Keratinocyte (primary cell): ENCODE measurements around the gene PAPOLB. TPM values are rescaled to one million over a fixed set of nuclear protein-coding genes. Genes with fewer than 3 reads are reported as not detected.

Source experiments
- DNase-seq: peaks from one replicate; pipeline ENCODE4 v3.0.0-alpha.2; 2011; ENCODE audit warnings: low read depth, missing footprints, low spot score
- FAIRE-seq: peaks from 2 replicates; lab custom pipeline; 2011; peaks lifted over from hg19 to GRCh38; lab: Jason Lieb, UNC
- H2AFZ ChIP-seq: 2 replicates; pipeline ENCODE4 v1.6.0; 2012; ENCODE audit warnings: low read length, control low read depth, inconsistent platforms; ENCODE audit not compliant: control insufficient read depth
- H3K27ac ChIP-seq: 2 replicates; pipeline ENCODE4 v1.5.1; 2011; ENCODE audit warnings: low read length; ENCODE audit not compliant: control insufficient read depth, insufficient read depth
- H3K27me3 ChIP-seq: 3 replicates; pipeline ENCODE4 v1.6.0; 2011; ENCODE audit warnings: low read length; ENCODE audit not compliant: control insufficient read depth, insufficient read depth; ENCODE audit errors: extremely low read depth
- H3K36me3 ChIP-seq, 2 experiments: 2 replicates in 1 of 2; 3 replicates in 1 of 2; pipeline ENCODE4 v1.5.1; 2011; ENCODE audit warnings: low read length in 2 of 2, mild to moderate bottlenecking in 1 of 2; ENCODE audit not compliant: control insufficient read depth in 2 of 2, insufficient read depth in 2 of 2; ENCODE audit errors: extremely low read depth in 1 of 2
- H3K4me1 ChIP-seq: 3 replicates; pipeline ENCODE4 v1.5.1; 2011; ENCODE audit warnings: low read length; ENCODE audit not compliant: control insufficient read depth, insufficient read depth; ENCODE audit errors: extremely low read depth
- H3K4me2 ChIP-seq: 3 replicates; pipeline ENCODE4 v1.6.0; 2011; ENCODE audit warnings: low read depth, low read length; ENCODE audit not compliant: control insufficient read depth, insufficient read depth; ENCODE audit errors: extremely low read depth
- H3K4me3 ChIP-seq, 3 experiments: fragments of 200-600 bp in 1 of 3; sonication (generic) in 1 of 3; 2 replicates in 2 of 3; 3 replicates in 1 of 3; pipeline ENCODE4 v1.5.1; 2011 to 2016; ENCODE audit warnings: low read length in 3 of 3, mild to moderate bottlenecking in 3 of 3, control low read depth in 2 of 3, inconsistent platforms in 1 of 3, low read depth in 1 of 3, mixed read lengths in 1 of 3, mixed run types in 1 of 3, moderate library complexity in 1 of 3; ENCODE audit not compliant: control insufficient read depth in 2 of 3, insufficient read depth in 2 of 3; ENCODE audit errors: extremely low read depth in 1 of 3
- H3K79me2 ChIP-seq: 2 replicates; pipeline ENCODE4 v1.6.0; 2012; ENCODE audit warnings: low read length; ENCODE audit not compliant: control insufficient read depth, insufficient read depth
- H3K9ac ChIP-seq: 3 replicates; pipeline ENCODE4 v1.6.0; 2011; ENCODE audit warnings: low read length; ENCODE audit not compliant: control insufficient read depth, insufficient read depth; ENCODE audit errors: extremely low read depth
- H3K9me1 ChIP-seq: 3 replicates; pipeline ENCODE4 v1.6.0; 2011; ENCODE audit warnings: low read length; ENCODE audit not compliant: control insufficient read depth, insufficient read depth; ENCODE audit errors: extremely low read depth
- H3K9me3 ChIP-seq: 2 replicates; pipeline ENCODE4 v1.5.1; 2012; ENCODE audit warnings: low read depth, low read length; ENCODE audit not compliant: control insufficient read depth
- H4K20me1 ChIP-seq: 3 replicates; pipeline ENCODE4 v1.6.0; 2011; ENCODE audit warnings: low read length; ENCODE audit not compliant: control insufficient read depth, insufficient read depth; ENCODE audit errors: extremely low read depth
- EZH2 ChIP-seq: IDR thresholded peaks from one replicate; pipeline ENCODE4 v1.6.1; 2012; ENCODE audit warnings: inconsistent platforms, mild to moderate bottlenecking, low read length, moderate library complexity
- dilution Hi-C: fragments of 300-500 bp; cut with MboI; formaldehyde crosslinking; loops from one replicate; pipeline ENCODE4 v1.7.0; 2020; ENCODE audit warnings: low sequenced_read_pairs; ENCODE audit not compliant: extremely low pct_ligation_motif_present
- polyA plus RNA-seq, 5 experiments: library from polyadenylated mRNA; depleted of rRNA in 3 of 5; stranded (reverse) in 3 of 5; stranded (forward) in 1 of 5; unstranded in 1 of 5; fragments of >200 nt; gene quantifications; 1 replicate in 1 of 5; 2 replicates in 3 of 5; 3 replicates in 1 of 5; pipeline versions ENCODE4 v1.2.1 to v1.2.3, GENCODE V29; 2011 to 2012; ENCODE audit warnings: missing spikeins in 2 of 5, low read depth in 1 of 5, low replicate concordance in 1 of 5
- TF ChIP-seq, protein P1 (sequence below), 3 experiments: IDR thresholded peaks in 1 of 3; conservative IDR thresholded peaks in 1 of 3; optimal IDR thresholded peaks in 1 of 3; 2 replicates in 2 of 3; 3 replicates in 1 of 3; pipeline versions ENCODE3 to v1.5.1; 2011; ENCODE audit warnings: low read length in 3 of 3, mild to moderate bottlenecking in 3 of 3, moderate library complexity in 2 of 3, control low read depth in 1 of 3, inconsistent platforms in 1 of 3; ENCODE audit not compliant: insufficient read depth in 2 of 3; ENCODE audit errors: extremely low read depth in 1 of 3

The PAPOLB gene
- polyA plus RNA-seq, 1 donor (not counting 4 experiments of a cell fraction or from before 2014, with no cell fraction given): not detected

DNA sequence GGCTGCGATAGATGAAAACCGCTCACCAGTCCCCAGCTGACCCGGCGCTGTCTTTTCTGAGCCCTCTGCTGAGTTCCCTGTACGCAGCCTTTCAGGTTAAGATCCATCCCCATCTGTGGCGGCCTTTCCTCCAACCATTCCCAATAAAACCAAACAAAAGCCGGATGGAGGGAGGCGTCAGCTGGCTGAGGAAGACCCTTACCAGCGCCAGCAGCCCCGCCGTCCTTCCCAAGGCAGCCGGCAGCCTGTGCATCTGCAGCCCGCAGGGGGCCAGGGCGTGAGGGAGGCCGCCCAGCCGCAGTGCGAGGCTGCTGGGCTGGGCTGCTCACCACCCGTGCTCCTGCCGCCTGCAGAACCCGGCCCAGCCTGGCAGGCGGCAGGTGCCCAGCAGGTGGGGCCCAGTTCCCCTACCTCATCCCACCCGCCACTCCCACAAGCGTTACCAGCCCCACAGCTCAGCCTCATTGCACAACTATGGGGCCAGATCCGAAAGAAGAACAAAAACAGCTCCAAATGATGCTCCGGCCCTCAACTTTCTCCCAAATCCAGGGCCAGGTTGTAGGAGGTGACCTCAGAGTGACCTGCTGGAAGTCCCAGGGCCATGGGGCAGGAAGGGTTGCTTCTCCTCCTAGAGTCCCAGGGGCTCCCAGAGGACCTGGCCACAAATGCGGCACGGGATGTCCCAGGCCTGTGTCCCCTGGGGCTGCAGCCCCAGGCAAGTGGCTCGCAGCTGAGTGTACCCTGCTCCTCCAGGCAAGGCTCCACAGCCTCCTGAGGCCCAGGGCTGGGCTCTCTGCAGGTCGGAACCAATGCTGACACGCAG lies 23.8 kb downstream of the PAPOLB start:
- H3K4me3 ChIP-seq: no peak overlapping the region
- DNase-seq (no peak), FAIRE-seq (no peak)
- no peak overlapping the region for H2AFZ ChIP-seq
- H3K4me1 ChIP-seq: no peaks in the 10 kb centered on the region
- H3K9me1 ChIP-seq: no peaks in the 10 kb centered on the region
- no peak overlapping the region for H3K9ac ChIP-seq
- no peaks in the 10 kb centered on the region for H4K20me1 ChIP-seq
- TF ChIP-seq EZH2: no peak
- TF ChIP-seq, protein P1, sequence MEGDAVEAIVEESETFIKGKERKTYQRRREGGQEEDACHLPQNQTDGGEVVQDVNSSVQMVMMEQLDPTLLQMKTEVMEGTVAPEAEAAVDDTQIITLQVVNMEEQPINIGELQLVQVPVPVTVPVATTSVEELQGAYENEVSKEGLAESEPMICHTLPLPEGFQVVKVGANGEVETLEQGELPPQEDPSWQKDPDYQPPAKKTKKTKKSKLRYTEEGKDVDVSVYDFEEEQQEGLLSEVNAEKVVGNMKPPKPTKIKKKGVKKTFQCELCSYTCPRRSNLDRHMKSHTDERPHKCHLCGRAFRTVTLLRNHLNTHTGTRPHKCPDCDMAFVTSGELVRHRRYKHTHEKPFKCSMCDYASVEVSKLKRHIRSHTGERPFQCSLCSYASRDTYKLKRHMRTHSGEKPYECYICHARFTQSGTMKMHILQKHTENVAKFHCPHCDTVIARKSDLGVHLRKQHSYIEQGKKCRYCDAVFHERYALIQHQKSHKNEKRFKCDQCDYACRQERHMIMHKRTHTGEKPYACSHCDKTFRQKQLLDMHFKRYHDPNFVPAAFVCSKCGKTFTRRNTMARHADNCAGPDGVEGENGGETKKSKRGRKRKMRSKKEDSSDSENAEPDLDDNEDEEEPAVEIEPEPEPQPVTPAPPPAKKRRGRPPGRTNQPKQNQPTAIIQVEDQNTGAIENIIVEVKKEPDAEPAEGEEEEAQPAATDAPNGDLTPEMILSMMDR (optimal IDR thresholded peaks at IDR 0.05 in 1 of 3, IDR thresholded peaks at IDR 0.05 in 1 of 3, conservative IDR thresholded peaks at IDR 0.05 in 1 of 3; ENCODE audit: extremely low read depth in 1 of 3, insufficient read depth in 2 of 3, low read length in 3 of 3): no peak
- dilution Hi-C loops: no loop called here
- no peaks in the 10 kb centered on the region for H3K27me3 ChIP-seq
- H3K27ac ChIP-seq: no peak overlapping the region
- H3K36me3 ChIP-seq: no peaks in the 10 kb centered on the region
- no peak overlapping the region for H3K4me2 ChIP-seq
- no peaks in the 10 kb centered on the region for H3K79me2 ChIP-seq
- H3K9me3 ChIP-seq: no peaks in the 10 kb centered on the region

DNA sequence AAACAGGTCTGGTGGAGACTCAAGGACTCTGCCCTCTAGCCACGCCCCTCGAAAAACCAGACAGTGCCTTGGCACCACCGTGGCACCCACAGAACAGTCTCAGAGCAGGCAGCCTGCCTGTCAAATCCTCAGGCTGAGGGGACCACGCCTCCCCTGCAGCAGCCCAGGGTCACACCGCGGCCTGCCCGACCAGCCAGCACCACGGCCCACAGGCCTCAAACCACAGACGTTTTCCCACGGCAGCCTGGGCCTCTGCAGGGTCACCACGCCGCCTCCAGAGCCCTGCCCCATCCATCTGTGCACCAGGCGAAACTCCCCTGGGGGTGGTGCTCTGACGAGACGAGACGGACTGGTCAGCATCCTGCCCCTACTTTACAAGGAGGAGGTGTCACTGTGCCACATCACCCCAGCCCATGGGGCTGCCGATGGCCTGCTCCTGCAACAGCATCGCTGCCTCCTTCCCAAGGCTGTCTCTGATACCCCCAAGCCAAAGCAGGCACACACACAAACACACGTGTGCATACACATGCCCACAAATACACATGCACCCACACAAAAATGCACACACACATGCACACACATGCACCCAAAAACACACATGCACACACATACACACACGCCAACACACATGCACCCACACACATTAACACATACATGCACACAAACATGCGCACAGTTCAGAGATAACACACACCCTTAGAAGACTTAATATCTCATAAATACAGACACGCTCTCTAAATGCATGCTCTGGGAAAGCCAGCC lies 24.6 kb downstream of the PAPOLB start:
- H3K36me3 ChIP-seq: no peaks in the 10 kb centered on the region
- H3K4me3 ChIP-seq: no peak overlapping the region
- H3K9me1 ChIP-seq: no peaks in the 10 kb centered on the region
- no peaks in the 10 kb centered on the region for H3K79me2 ChIP-seq
- H3K4me2 ChIP-seq: no peak overlapping the region
- FAIRE-seq (no peak), DNase-seq (no peak)
- H3K9me3 ChIP-seq: no peaks in the 10 kb centered on the region
- no peak overlapping the region for H3K9ac ChIP-seq
- dilution Hi-C loops: no loop called here
- H3K4me1 ChIP-seq: no peaks in the 10 kb centered on the region
- no peak overlapping the region for H3K27ac ChIP-seq
- H3K27me3 ChIP-seq: no peaks in the 10 kb centered on the region
- no peaks in the 10 kb centered on the region for H4K20me1 ChIP-seq
- no peak overlapping the region for H2AFZ ChIP-seq
- TF ChIP-seq, protein P1 (optimal IDR thresholded peaks at IDR 0.05 in 1 of 3, IDR thresholded peaks at IDR 0.05 in 1 of 3, conservative IDR thresholded peaks at IDR 0.05 in 1 of 3; ENCODE audit: extremely low read depth in 1 of 3, insufficient read depth in 2 of 3, low read length in 3 of 3): no peak
- TF ChIP-seq EZH2: no peak
